Smooth muscle cell (in vitro differentiated cells): ENCODE measurements around the gene ARHGEF26. TPM values are rescaled to one million over a fixed set of nuclear protein-coding genes. Genes with fewer than 3 reads are reported as not detected.

Experiments
- DNase-seq: peaks from one replicate; lab custom pipeline; 2025; ENCODE audit not compliant: unreplicated experiment; lab: John Stamatoyannopoulos, UW
- H2AFZ ChIP-seq: fragments of 200-600 bp; sonication (generic); 2 replicates; pipeline ENCODE4 v1.6.0; 2016; ENCODE audit warnings: antibody characterized with exemption, low read depth, mild to moderate bottlenecking
- H3F3A ChIP-seq: fragments of 200-600 bp; sonication (generic); 2 replicates; pipeline ENCODE4 v1.6.0; 2017; ENCODE audit warnings: antibody characterized with exemption, low read depth
- H3K27ac ChIP-seq: fragments of 200-600 bp; sonication (generic); 2 replicates; pipeline ENCODE4 v1.5.1; 2016; ENCODE audit warnings: low read depth, mild to moderate bottlenecking
- H3K27me3 ChIP-seq: fragments of 200-600 bp; sonication (generic); 2 replicates; pipeline ENCODE4 v1.6.1; 2016; ENCODE audit warnings: low read depth, mild to moderate bottlenecking
- H3K36me3 ChIP-seq: fragments of 200-600 bp; sonication (generic); 2 replicates; pipeline ENCODE4 v1.5.1; 2016; ENCODE audit warnings: low read depth
- H3K4me1 ChIP-seq: fragments of 200-600 bp; sonication (generic); 2 replicates; pipeline ENCODE4 v1.5.1; 2016; ENCODE audit warnings: low read depth
- H3K4me2 ChIP-seq: fragments of 200-600 bp; sonication (generic); 2 replicates; pipeline ENCODE4 v1.6.0; 2016; ENCODE audit warnings: mild to moderate bottlenecking
- H3K4me3 ChIP-seq: fragments of 200-600 bp; sonication (generic); 2 replicates; pipeline ENCODE4 v1.5.1; 2016; ENCODE audit warnings: mild to moderate bottlenecking
- H3K79me2 ChIP-seq: fragments of 200-600 bp; sonication (generic); 2 replicates; pipeline ENCODE4 v1.6.0; 2016; ENCODE audit warnings: low read depth, mild to moderate bottlenecking
- H3K9ac ChIP-seq: fragments of 200-600 bp; sonication (generic); 2 replicates; pipeline ENCODE4 v1.6.0; 2016; ENCODE audit warnings: low read depth
- H3K9me3 ChIP-seq: fragments of 200-600 bp; sonication (generic); replicated peaks from 2 replicates; pipeline ENCODE4 v1.5.1; 2016; ENCODE audit warnings: low read depth
- H4K20me1 ChIP-seq: fragments of 200-600 bp; sonication (generic); 2 replicates; pipeline ENCODE4 v1.6.0; 2016; ENCODE audit warnings: low read depth
- CTCF ChIP-seq: fragments of 200-600 bp; sonication (generic); IDR thresholded peaks from 2 replicates; pipeline ENCODE4 v1.5.1; 2017; ENCODE audit warnings: borderline replicate concordance, mild to moderate bottlenecking, antibody characterized with exemption; ENCODE audit not compliant: insufficient read depth, poor library complexity, severe bottlenecking
- WGBS: methylation state at CpG from one replicate; pipeline ENCODE4 v1.1.7; 2016; ENCODE audit warnings: low lambda C conversion rate; 5-methylcytosine and 5-hydroxymethylcytosine counted together
- polyA plus RNA-seq: library from polyadenylated mRNA; unstranded; fragments of >200 nt; fragmentation: Nextera tagmentation; extraction: Ambion mirVana; gene quantifications from 2 replicates; pipeline ENCODE4 v1.2.1, GENCODE V29; 2016
- total RNA-seq: library from RNA; depleted of rRNA; stranded (reverse); fragments of >200 nt; gene quantifications from 2 replicates; pipeline ENCODE4 v1.2.3, GENCODE V29; 2014

The ARHGEF26 gene
- total and polyA plus RNA-seq, 2 experiments from 2014 or later, result 0.83 to 1.4 TPM

- Histone ChIP-seq H3K79me2 (no peaks in the 10 kb centered on the region), H3K27me3 (no peaks in the 10 kb centered on the region), H3K36me3 (no peaks in the 10 kb centered on the region), H2AFZ (no peak overlapping the region), H3K9ac (no peak overlapping the region), H4K20me1 (no peaks in the 10 kb centered on the region), H3K27ac (no peak overlapping the region), H3K9me3 (no peaks in the 10 kb centered on the region), H3K4me1 (no peaks in the 10 kb centered on the region), H3F3A (peaks cover 4% of the 10 kb centered on the region), H3K4me3 (no peak overlapping the region), H3K4me2 (no peak overlapping the region)
- no peak for DNase-seq
- no peak for TF ChIP-seq CTCF
- WGBS, result 80% methylated on average over 6 of the region's 6 CpGs
Measured at GRCh38 chr3:154240235-154240634, 119.0 kb downstream of the ARHGEF26 start.

- no peak for TF ChIP-seq CTCF
Measured at GRCh38 chr3:154241496-154241895, 120.3 kb downstream of the ARHGEF26 start.

GRCh38 chr3:154242766-154243165, 121.6 kb downstream of the ARHGEF26 start:
- Histone ChIP-seq H3K9ac (no peak overlapping the region), H3K9me3 (no peaks in the 10 kb centered on the region), H3K79me2 (no peaks in the 10 kb centered on the region), H3K36me3 (no peaks in the 10 kb centered on the region), H3K4me1 (no peaks in the 10 kb centered on the region), H3K27ac (no peak overlapping the region), H3F3A (peaks cover 4% of the 10 kb centered on the region), H3K4me2 (no peak overlapping the region), H2AFZ (no peak overlapping the region), H3K4me3 (no peak overlapping the region), H3K27me3 (no peaks in the 10 kb centered on the region), H4K20me1 (no peaks in the 10 kb centered on the region)
- WGBS, result 41% methylated on average over 4 of the region's 4 CpGs
- no peak for DNase-seq
- TF ChIP-seq CTCF, result no peak

More at GRCh38 chr3:154241496-154241895, 120.3 kb downstream of the ARHGEF26 start:
- Histone ChIP-seq H3K36me3 (no peaks in the 10 kb centered on the region), H3K4me1 (no peaks in the 10 kb centered on the region), H3F3A (peaks cover 4% of the 10 kb centered on the region), H2AFZ (no peak overlapping the region), H3K79me2 (no peaks in the 10 kb centered on the region), H3K9ac (no peak overlapping the region), H3K4me2 (no peak overlapping the region), H4K20me1 (no peaks in the 10 kb centered on the region), H3K4me3 (no peak overlapping the region), H3K27me3 (no peaks in the 10 kb centered on the region), H3K9me3 (no peaks in the 10 kb centered on the region), H3K27ac (no peak overlapping the region)
- WGBS, result 76% methylated on average over 5 of the region's 5 CpGs
- DNase-seq, result no peak

GRCh38 chr3:154243353-154243752, 122.2 kb downstream of the ARHGEF26 start:
- no peak overlapping the region for H3K4me2 ChIP-seq
- DNase-seq, result no peak
- no peaks in the 10 kb centered on the region for H3K27me3 ChIP-seq
- no peaks in the 10 kb centered on the region for H3K9me3 ChIP-seq
- TF ChIP-seq CTCF, result no peak
- H3K36me3 ChIP-seq, result no peaks in the 10 kb centered on the region
- no peak overlapping the region for H2AFZ ChIP-seq
- H3K4me3 ChIP-seq, result no peak overlapping the region
- WGBS, result 80% methylated on average over 2 of the region's 2 CpGs
- H4K20me1 ChIP-seq, result no peaks in the 10 kb centered on the region
- H3K4me1 ChIP-seq, result no peaks in the 10 kb centered on the region
- no peak overlapping the region for H3K9ac ChIP-seq
- peaks cover 4% of the 10 kb centered on the region for H3F3A ChIP-seq
- H3K79me2 ChIP-seq, result no peaks in the 10 kb centered on the region
- H3K27ac ChIP-seq, result no peak overlapping the region
